NCI-H524 treated with DMSO at 0.1 percent for 48 hours (cell line): ENCODE results near the gene IFITM10.
"Not testable (repeated sequence)": the region's sequence is repeated elsewhere in the genome, so short reads cannot be mapped to it uniquely, and the experiment has no call there.

Experiments used
- DNase-seq: peaks from one replicate; lab custom pipeline; 2025; lab: John Stamatoyannopoulos, UW

IFITM10 gene

GRCh38 chr11:1778141-1778911 is 27.9 kb upstream of the IFITM10 start:
- DNase-seq, result no peak

GRCh38 chr11:1777737-1778136 is 27.3 kb upstream of the IFITM10 start:
- DNase-seq, result no peak

DNA sequence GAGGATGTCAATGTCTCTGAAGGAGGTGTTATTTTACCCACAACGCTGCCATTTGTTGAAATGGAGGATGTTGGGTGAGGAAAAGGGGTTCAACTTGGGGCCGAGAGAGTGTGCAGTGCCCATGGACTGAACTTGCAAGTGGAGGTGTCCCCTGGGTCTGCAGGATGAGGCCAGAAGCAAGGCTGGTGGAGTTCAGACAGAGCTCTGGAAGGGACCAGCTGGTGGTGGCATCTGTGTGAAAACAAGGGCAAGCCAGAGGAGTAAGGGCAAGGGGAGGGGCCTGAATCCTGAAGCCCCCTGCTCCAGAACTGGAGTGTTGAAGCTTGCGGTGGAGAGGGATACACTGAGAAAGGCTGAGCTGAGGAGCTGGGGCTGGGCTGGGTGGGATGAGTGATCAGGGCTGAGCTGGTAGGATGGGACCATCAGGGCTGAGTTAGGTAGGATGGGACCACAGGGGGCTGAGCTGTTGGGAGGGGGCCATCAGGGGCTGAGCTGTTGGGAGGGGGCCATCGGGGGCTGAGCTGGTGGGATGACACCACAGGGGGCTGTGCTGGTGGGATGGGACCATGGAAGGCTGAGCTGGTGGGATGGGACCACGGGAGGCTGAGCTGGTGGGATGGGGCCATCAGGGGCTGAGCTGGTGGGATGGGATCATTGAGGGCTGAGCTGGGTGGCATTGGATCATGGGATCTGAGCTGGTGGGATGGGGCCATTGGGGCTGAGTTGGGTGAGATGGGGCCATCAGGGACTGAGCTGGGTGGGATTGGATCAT is 26.7 kb upstream of the IFITM10 start:
- DNase-seq, result no peak

GRCh38 chr11:1776331-1776851 is 26.0 kb upstream of the IFITM10 start:
- DNase-seq, result no peak

- DNase-seq, result no peak
These were observed 24.5 kb upstream of the IFITM10 start for GRCh38 chr11:1774886-1775285.

- no peak for DNase-seq
These were observed 23.7 kb upstream of the IFITM10 start for GRCh38 chr11:1773994-1774550.

DNA sequence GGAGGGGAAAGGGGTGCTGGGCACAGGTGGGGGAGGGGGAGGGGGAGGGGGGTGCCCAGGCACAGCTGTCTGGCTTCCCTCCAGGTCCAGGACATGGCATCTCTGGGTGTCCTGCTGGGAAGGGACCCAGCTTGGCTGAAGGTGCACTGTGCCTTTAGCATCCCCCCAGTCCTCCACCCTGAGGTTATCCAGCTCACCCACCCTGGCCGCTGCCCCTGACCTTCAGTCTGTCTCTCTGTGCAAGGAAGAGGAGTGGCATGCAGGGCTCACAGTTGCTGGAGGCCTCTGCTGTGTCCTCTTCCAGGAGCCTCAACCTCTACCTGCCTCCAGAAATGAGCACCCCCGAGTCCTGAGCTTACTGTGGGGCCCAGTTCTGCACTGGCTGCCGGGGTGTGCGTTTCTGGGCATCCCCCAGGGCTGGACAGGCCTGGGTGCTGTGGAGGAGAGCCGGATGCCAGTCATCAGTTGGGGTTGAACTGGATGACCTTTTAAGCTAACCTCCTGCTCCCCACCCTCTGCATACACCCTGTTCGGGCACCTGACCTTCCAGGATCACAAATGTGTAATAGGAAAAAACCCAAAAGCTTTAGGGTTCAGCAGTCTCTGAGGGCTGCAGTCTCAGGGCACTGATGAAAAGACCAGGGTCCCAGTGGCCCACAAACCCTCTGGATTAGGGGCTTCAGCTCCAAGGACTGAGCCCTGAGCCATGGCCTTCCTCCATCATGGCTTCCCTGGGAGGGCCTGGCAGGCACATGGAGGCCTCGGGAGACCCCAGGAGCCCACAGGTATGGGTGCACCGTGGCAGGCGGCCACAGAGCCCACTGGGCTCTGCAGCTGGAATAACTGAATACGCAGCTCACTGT is 23.0 kb upstream of the IFITM10 start:
- no peak for DNase-seq

DNA sequence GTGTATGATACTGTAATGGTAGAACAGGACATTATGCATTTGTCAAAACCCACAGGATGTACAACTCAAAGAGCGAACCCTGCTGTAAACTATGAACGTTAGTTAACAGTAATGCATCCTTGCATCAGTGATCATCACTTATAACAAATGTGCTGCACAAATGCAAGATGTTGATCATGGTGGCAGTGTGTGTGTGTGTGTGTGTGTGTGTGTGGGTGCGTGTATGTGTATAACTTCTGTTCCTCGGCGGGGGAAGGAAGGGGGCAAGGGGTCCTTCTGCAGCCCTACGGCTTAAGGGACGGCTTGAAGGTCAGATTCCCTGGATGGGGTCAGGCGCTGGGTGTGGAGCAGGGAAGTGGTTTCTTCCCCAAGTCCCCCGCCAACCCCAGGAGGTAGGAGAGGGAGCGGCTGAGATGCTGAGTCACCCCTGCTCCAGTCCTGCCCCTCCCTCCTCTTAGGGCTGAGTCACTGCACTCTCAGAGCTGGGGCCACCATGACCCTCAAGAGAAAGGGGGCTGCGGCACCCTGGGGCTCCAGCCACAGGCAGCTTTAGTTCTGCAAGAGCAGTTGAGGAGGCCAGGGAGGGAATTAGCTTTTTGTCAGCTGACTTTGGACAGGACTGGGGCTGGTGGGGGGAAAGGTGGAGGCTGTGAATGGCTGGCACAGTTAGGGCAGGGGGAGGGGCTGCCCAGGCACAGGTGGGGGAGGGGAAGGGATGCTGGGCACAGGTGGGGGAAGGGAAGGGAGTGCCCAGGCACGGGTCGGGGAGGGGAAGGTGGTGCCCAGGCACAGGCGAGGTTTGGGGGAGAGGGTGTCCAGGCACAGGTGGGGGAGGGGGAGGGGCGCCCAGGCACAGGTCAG is 22.1 kb upstream of the IFITM10 start:
- DNase-seq, result no peak

DNA sequence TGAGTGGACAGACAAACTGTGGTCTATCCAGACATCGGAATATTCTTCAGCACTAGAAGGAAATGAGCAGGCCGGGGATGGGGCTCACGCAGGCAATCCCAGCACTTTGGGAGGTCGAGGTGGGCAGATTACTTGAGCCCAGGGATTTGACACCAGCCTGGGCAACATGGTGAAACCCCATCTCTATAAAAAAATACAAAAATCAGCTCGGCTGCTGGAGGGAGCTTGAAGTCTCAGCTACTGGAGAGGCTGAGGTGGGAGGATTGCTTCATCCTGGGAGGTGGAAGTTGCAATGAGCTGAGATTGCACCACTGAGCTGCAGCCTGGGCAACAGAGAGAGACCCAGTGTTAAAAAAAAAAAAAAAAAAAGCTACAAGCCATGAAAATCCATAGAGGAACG is 21.3 kb upstream of the IFITM10 start:
- DNase-seq, result no peak

DNA sequence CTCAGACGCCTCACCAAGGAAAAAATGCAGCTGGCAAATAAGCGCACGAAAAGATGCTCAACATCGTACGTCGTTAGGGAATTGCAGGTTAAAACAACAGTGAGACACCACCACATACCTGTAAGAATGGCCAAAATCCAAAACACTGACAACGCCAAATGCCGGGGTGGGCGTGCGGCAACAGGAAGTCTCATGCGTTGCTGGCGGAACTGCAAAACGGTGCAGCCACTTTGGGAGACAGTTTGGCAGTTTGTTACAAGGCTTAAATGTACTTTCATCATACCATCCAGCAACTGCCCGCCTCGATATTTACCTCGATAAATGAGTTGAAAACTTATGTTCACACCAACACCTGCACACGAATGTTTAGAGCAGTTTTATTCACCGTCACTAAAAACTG is 20.9 kb upstream of the IFITM10 start:
- DNase-seq, result no peak

GRCh38 chr11:1770528-1770927 is 20.1 kb upstream of the IFITM10 start:
- no peak for DNase-seq

GRCh38 chr11:1770061-1770460 is 19.7 kb upstream of the IFITM10 start:
- DNase-seq, result no peak

- not testable (repeated sequence) for DNase-seq
These were observed 19.0 kb upstream of the IFITM10 start for GRCh38 chr11:1769304-1769936.

GRCh38 chr11:1768141-1768469 is 17.7 kb upstream of the IFITM10 start:
- DNase-seq, result no peak

GRCh38 chr11:1767399-1768140 is 17.2 kb upstream of the IFITM10 start:
- no peak for DNase-seq

DNA sequence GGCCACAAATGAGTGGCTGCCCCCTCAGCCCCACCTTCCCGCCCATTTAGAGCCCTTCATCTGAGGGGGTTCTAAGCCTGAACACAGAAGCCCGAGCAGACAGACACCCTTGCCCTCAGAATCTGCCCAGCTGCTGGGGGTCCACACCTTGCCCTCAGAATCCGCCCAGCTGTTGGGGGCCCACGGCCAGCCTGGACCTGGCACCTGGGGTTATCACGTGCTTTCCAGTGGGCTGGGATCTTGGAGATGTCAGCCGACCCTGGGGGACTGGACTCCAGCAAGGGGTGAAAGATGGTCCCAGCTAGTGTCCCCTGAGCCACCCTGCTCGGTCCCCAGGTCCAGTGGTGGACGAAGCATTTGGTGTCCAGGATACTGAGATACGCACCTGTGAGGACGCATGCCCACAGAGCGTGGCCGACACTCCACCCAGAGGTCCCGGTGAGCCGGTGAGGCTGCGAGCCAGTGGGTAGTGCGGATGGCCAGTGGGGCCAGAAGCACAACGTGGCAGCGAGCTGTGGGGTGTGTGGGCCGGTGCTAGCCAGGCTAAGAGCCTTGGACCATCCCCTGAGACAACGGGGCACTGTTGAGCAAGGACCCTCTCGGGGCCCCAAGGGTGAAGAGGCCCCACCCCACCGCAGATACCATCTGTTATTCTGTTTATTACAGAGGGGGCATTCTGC is 16.5 kb upstream of the IFITM10 start:
- DNase-seq, result no peak

DNA sequence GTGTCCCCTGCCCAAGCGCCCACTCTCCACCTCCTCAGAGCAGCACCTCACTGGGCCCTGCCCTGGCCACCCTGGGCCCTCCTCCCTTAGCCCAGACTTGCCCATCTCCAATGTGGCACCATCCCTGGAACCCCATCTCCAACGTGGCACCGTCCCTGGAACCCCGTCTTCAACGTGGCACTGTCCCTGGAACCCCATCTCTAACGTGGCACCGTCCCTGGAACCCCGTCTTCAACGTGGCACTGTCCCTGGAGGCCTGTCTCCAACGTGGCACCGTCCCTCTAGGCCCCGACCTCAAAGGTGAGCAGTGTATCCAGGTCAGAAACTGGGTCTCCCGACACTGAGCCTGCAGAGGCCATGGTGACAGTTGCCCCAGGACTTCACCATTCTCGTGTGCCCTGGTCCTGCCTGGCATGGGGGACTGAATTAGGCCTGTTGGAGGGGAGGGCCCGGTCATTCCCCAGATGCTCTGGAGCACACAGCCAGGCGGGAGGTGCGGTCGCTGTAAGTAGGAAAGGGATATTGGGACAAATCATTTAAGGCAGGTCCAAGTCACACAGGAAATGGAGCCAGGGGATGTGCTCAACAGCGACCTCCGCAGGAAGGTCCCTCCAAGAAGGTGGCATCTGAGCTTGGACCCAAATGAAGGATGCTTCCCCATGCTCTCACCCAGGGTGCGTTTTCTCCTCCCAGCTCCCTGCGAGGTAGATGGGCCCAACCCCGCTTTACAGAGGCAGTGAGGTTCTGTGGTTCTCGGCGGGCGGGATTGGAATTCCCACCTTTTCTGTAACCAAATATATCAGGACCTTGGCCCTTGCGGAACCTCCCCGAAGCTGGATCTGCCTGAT is 15.7 kb upstream of the IFITM10 start:
- no peak for DNase-seq
